ENCODE data around the gene CDKAL1.

CDKAL1 gene

DNA sequence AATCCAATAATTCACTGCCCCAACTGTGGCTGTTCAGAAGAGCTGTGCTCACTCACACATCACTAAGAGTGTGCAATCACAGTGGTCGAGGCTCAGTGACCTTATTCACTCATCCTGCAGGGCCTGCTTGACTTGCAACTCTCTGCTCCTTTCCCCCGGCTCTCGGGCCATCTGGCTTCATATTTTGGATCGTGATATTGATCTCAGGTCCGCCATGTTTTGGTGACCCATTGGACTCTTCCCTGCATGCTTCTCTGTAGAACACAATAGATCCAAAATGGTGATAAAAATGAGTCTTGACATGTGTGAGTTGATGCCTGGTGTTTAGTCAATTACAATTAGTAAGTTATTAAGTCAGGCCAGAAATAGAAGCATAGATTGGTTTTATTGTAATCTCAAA, 745.4 kb downstream of the CDKAL1 start:
- ATAC-seq = no peak
- TF ChIP-seq ZNF565 (CRISPR knock-in tag; conservative IDR thresholded peaks at IDR 0.05; ENCODE audit: low read depth) (no peak), ZNF8 (CRISPR knock-in tag; IDR thresholded peaks at IDR 0.05) (no peak), PPARA (CRISPR knock-in tag; IDR thresholded peaks at IDR 0.05; ENCODE audit: borderline replicate concordance) (no peak), ZC3H10 (CRISPR knock-in tag; IDR thresholded peaks at IDR 0.05) (no peak), ZFP30 (CRISPR knock-in tag; IDR thresholded peaks at IDR 0.05) (no peak), TCF4 (CRISPR knock-in tag; IDR thresholded peaks at IDR 0.05; ENCODE audit: borderline replicate concordance) (no peak), TOX (CRISPR knock-in tag; IDR thresholded peaks at IDR 0.05; ENCODE audit: borderline replicate concordance) (no peak), BACH2 (CRISPR knock-in tag; IDR thresholded peaks at IDR 0.05; ENCODE audit: borderline replicate concordance) (no peak), PATZ1 (CRISPR knock-in tag; IDR thresholded peaks at IDR 0.05; ENCODE audit: borderline replicate concordance) (no peak), CSDC2 (CRISPR knock-in tag; IDR thresholded peaks at IDR 0.05) (no peak), ISL1 (CRISPR knock-in tag; IDR thresholded peaks at IDR 0.05) (no peak), CSRNP3 (CRISPR knock-in tag; IDR thresholded peaks at IDR 0.05) (no peak), SNAI2 (CRISPR knock-in tag; IDR thresholded peaks at IDR 0.05) (no peak), ZNF70 (CRISPR knock-in tag; IDR thresholded peaks at IDR 0.05) (no peak), ESRRG (CRISPR knock-in tag; IDR thresholded peaks at IDR 0.05) (no peak), ARNTL (CRISPR knock-in tag; IDR thresholded peaks at IDR 0.05; ENCODE audit: borderline replicate concordance, low read depth) (no peak)
- TF ChIP-seq, protein P1, sequence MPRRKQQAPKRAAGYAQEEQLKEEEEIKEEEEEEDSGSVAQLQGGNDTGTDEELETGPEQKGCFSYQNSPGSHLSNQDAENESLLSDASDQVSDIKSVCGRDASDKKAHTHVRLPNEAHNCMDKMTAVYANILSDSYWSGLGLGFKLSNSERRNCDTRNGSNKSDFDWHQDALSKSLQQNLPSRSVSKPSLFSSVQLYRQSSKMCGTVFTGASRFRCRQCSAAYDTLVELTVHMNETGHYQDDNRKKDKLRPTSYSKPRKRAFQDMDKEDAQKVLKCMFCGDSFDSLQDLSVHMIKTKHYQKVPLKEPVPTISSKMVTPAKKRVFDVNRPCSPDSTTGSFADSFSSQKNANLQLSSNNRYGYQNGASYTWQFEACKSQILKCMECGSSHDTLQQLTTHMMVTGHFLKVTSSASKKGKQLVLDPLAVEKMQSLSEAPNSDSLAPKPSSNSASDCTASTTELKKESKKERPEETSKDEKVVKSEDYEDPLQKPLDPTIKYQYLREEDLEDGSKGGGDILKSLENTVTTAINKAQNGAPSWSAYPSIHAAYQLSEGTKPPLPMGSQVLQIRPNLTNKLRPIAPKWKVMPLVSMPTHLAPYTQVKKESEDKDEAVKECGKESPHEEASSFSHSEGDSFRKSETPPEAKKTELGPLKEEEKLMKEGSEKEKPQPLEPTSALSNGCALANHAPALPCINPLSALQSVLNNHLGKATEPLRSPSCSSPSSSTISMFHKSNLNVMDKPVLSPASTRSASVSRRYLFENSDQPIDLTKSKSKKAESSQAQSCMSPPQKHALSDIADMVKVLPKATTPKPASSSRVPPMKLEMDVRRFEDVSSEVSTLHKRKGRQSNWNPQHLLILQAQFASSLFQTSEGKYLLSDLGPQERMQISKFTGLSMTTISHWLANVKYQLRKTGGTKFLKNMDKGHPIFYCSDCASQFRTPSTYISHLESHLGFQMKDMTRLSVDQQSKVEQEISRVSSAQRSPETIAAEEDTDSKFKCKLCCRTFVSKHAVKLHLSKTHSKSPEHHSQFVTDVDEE (CRISPR knock-in tag; IDR thresholded peaks at IDR 0.05) = no peak
- TF ChIP-seq, protein P2, sequence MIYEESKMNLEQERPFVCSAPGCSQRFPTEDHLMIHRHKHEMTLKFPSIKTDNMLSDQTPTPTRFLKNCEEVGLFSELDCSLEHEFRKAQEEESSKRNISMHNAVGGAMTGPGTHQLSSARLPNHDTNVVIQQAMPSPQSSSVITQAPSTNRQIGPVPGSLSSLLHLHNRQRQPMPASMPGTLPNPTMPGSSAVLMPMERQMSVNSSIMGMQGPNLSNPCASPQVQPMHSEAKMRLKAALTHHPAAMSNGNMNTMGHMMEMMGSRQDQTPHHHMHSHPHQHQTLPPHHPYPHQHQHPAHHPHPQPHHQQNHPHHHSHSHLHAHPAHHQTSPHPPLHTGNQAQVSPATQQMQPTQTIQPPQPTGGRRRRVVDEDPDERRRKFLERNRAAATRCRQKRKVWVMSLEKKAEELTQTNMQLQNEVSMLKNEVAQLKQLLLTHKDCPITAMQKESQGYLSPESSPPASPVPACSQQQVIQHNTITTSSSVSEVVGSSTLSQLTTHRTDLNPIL (CRISPR knock-in tag; IDR thresholded peaks at IDR 0.05; ENCODE audit: low read depth) = no peak
- TF ChIP-seq, protein P3, sequence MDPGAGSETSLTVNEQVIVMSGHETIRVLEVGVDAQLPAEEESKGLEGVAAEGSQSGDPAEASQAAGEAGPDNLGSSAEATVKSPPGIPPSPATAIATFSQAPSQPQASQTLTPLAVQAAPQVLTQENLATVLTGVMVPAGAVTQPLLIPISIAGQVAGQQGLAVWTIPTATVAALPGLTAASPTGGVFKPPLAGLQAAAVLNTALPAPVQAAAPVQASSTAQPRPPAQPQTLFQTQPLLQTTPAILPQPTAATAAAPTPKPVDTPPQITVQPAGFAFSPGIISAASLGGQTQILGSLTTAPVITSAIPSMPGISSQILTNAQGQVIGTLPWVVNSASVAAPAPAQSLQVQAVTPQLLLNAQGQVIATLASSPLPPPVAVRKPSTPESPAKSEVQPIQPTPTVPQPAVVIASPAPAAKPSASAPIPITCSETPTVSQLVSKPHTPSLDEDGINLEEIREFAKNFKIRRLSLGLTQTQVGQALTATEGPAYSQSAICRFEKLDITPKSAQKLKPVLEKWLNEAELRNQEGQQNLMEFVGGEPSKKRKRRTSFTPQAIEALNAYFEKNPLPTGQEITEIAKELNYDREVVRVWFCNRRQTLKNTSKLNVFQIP (CRISPR knock-in tag; IDR thresholded peaks at IDR 0.05; ENCODE audit: borderline replicate concordance, low read depth) = no peak

GRCh38 chr6:21281366-21281765, 747.1 kb downstream of the CDKAL1 start:
- no peak for TF ChIP-seq ZNF565 (CRISPR knock-in tag; conservative IDR thresholded peaks at IDR 0.05; ENCODE audit: low read depth)
- no peak for TF ChIP-seq GLIS3 (CRISPR knock-in tag; IDR thresholded peaks at IDR 0.05)
- no peak for TF ChIP-seq ZC3H10 (CRISPR knock-in tag; IDR thresholded peaks at IDR 0.05)
- no peak for TF ChIP-seq ISL1 (CRISPR knock-in tag; IDR thresholded peaks at IDR 0.05)
- TF ChIP-seq ZFP30 (CRISPR knock-in tag; IDR thresholded peaks at IDR 0.05) = no peak
- no peak for TF ChIP-seq CSRNP3 (CRISPR knock-in tag; IDR thresholded peaks at IDR 0.05)
- TF ChIP-seq ARNTL (CRISPR knock-in tag; IDR thresholded peaks at IDR 0.05; ENCODE audit: borderline replicate concordance, low read depth) = no peak
- TF ChIP-seq, protein P3 (CRISPR knock-in tag; IDR thresholded peaks at IDR 0.05; ENCODE audit: borderline replicate concordance, low read depth) = no peak
- TF ChIP-seq TCF4 (CRISPR knock-in tag; IDR thresholded peaks at IDR 0.05; ENCODE audit: borderline replicate concordance) = no peak
- TF ChIP-seq CSDC2 (CRISPR knock-in tag; IDR thresholded peaks at IDR 0.05) = no peak
- no peak for ATAC-seq

Measured in SK-N-SH treated with all-trans-retinoic acid at 6 μM for 48 hours (cell line).